Activated B cell treated with CpG ODN at 0.5 μM for 24 hours (primary cell): Measurements from ENCODE around the gene NOS1AP. TPM values are rescaled to one million over a fixed set of nuclear protein-coding genes. Genes with fewer than 3 reads are reported as not detected.

Source experiments
- ATAC-seq: fragments of 200-7000 bp; cut with Tn5 transposase; one replicate; pipeline ENCODE4 v1.10.0; 2021; ENCODE audit warnings: low read depth, mild to moderate bottlenecking, moderate library complexity
- CTCF ChIA-PET: fragments of 350-600 bp; sonication (Branson Sonifier 250); formaldehyde crosslinking; loops from one replicate; lab custom pipeline; 2021; ENCODE audit warnings: antibody characterized with exemption; lab: Charles Lee
- POLR2A ChIA-PET: fragments of 350-600 bp; sonication (Branson Sonifier 250); formaldehyde crosslinking; loops from one replicate; lab custom pipeline; 2021; ENCODE audit warnings: antibody characterized with exemption; lab: Charles Lee
- DNase-seq: peaks from one replicate; pipeline ENCODE4 v3.0.0; 2022
- H3K27ac Mint-ChIP-seq: one replicate; pipeline ENCODE4 v1.8.0; 2020; ENCODE audit warnings: mixed read lengths
- H3K27me3 Mint-ChIP-seq: one replicate; pipeline ENCODE4 v1.8.0; 2021; ENCODE audit warnings: mixed read lengths
- H3K36me3 Mint-ChIP-seq: one replicate; pipeline ENCODE4 v1.8.0; 2021; ENCODE audit warnings: low read depth, mixed read lengths
- H3K4me1 Mint-ChIP-seq: one replicate; pipeline ENCODE4 v1.8.0; 2021; ENCODE audit warnings: mixed read lengths
- H3K4me3 Mint-ChIP-seq: one replicate; pipeline ENCODE4 v1.8.0; 2020; ENCODE audit warnings: mild to moderate bottlenecking, mixed read lengths
- H3K9me3 Mint-ChIP-seq: one replicate; pipeline ENCODE4 v1.8.0; 2020; ENCODE audit warnings: mixed read lengths
- CTCF ChIP-seq: fragments of 200-600 bp; IDR thresholded peaks from one replicate; pipeline ENCODE4 v1.8.0; 2022; ENCODE audit warnings: antibody characterized with exemption, mild to moderate bottlenecking
- intact Hi-C: fragments of 100-400 bp; cut with micrococcal nuclease; formaldehyde crosslinking; loops from one replicate; pipeline ENCODE4 v1.15.1; 2024
- total RNA-seq: library from RNA; stranded (reverse); gene quantifications from 2 replicates; pipeline ENCODE4 v1.2.3, GENCODE V29; 2022

Gene NOS1AP
- total RNA-seq, 1 donor from 2014 or later = not detected

GRCh38 chr1:162147760-162148159, 78.3 kb downstream of the NOS1AP start:
- POLR2A ChIA-PET = no interaction called here
- Mint-ChIP-seq H3K36me3 (no peaks in the 10 kb centered on the region), H3K27me3 (peaks cover 11% of the 10 kb centered on the region), H3K4me1 (peaks cover 5% of the 10 kb centered on the region), H3K27ac (no peak overlapping the region), H3K9me3 (no peaks in the 10 kb centered on the region), H3K4me3 (no peak overlapping the region)
- TF ChIP-seq CTCF = no peak
- DNase-seq (no peak), ATAC-seq (no peak)
- CTCF ChIA-PET = no interaction called here
- intact Hi-C loops = no loop called here

GRCh38 chr1:162150112-162150511, 80.6 kb downstream of the NOS1AP start:
- intact Hi-C loops = no loop called here
- peaks cover 9% of the 10 kb centered on the region for H3K27me3 Mint-ChIP-seq
- POLR2A ChIA-PET = no interaction called here
- no peak overlapping the region for H3K27ac Mint-ChIP-seq
- CTCF ChIA-PET = no interaction called here
- no peak for TF ChIP-seq CTCF
- DNase-seq (no peak), ATAC-seq (no peak)
- no peak overlapping the region for H3K4me3 Mint-ChIP-seq
- H3K4me1 Mint-ChIP-seq = peaks cover 6% of the 10 kb centered on the region
- no peaks in the 10 kb centered on the region for H3K9me3 Mint-ChIP-seq
- no peaks in the 10 kb centered on the region for H3K36me3 Mint-ChIP-seq

GRCh38 chr1:162151900-162152829, 82.7 kb downstream of the NOS1AP start:
- CTCF ChIA-PET = no interaction called here
- Mint-ChIP-seq H3K27ac (no peak overlapping the region), H3K4me1 (peaks cover 6% of the 10 kb centered on the region), H3K4me3 (no peak overlapping the region), H3K27me3 (peaks cover 6% of the 10 kb centered on the region), H3K9me3 (no peaks in the 10 kb centered on the region), H3K36me3 (no peaks in the 10 kb centered on the region)
- intact Hi-C loops = no loop called here
- ATAC-seq = peak; percentile 60
- no peak for TF ChIP-seq CTCF
- POLR2A ChIA-PET = no interaction called here
- no peak for DNase-seq

- no peaks in the 10 kb centered on the region for H3K36me3 Mint-ChIP-seq
- H3K4me1 Mint-ChIP-seq = peaks cover 6% of the 10 kb centered on the region
- no peak for TF ChIP-seq CTCF
- CTCF ChIA-PET = no interaction called here
- no peaks in the 10 kb centered on the region for H3K9me3 Mint-ChIP-seq
- POLR2A ChIA-PET = no interaction called here
- no peak overlapping the region for H3K4me3 Mint-ChIP-seq
- H3K27ac Mint-ChIP-seq = no peak overlapping the region
- no peak for ATAC-seq
- intact Hi-C loops = no loop called here
- H3K27me3 Mint-ChIP-seq = peaks cover 6% of the 10 kb centered on the region
- DNase-seq = no peak
Measured at GRCh38 chr1:162153374-162153773, 83.9 kb downstream of the NOS1AP start.

GRCh38 chr1:162157469-162157868, 88.0 kb downstream of the NOS1AP start:
- DNase-seq (no peak), ATAC-seq (no peak)
- CTCF ChIA-PET = no interaction called here
- intact Hi-C loops = no loop called here
- H3K4me3 Mint-ChIP-seq = no peak overlapping the region
- H3K9me3 Mint-ChIP-seq = no peaks in the 10 kb centered on the region
- no peak overlapping the region for H3K27ac Mint-ChIP-seq
- no peak for TF ChIP-seq CTCF
- H3K4me1 Mint-ChIP-seq = peaks cover 4% of the 10 kb centered on the region
- peaks cover 6% of the 10 kb centered on the region for H3K27me3 Mint-ChIP-seq
- no peaks in the 10 kb centered on the region for H3K36me3 Mint-ChIP-seq
- POLR2A ChIA-PET = no interaction called here
